ENCODE results near the gene CCDC92.

CCDC92 gene

GRCh38 chr12:124010687-124011086 lies 38.1 kb upstream of the CCDC92 start:
- peaks cover 52% of the 10 kb centered on the region for H3K36me3 ChIP-seq (ENCODE audit: control insufficient read depth, insufficient read depth, low read length, severe bottlenecking)

GRCh38 chr12:124009781-124010180 lies 37.1 kb upstream of the CCDC92 start:
- DNase-seq (ENCODE audit: low read depth): no peak
- no peak overlapping the region for H3K4me3 ChIP-seq (ENCODE audit: low read length)
- no peak overlapping the region for H3K9ac ChIP-seq (ENCODE audit: low read length)
- peaks cover 59% of the 10 kb centered on the region for H3K36me3 ChIP-seq (ENCODE audit: control insufficient read depth, insufficient read depth, low read length, severe bottlenecking)
- peaks cover 17% of the 10 kb centered on the region for H3K4me1 ChIP-seq (ENCODE audit: control insufficient read depth, insufficient read depth, low read length)
- H3K9me3 ChIP-seq (ENCODE audit: control insufficient read depth, low read length): no peaks in the 10 kb centered on the region
- H3K27me3 ChIP-seq (replicated peaks; ENCODE audit: control insufficient read depth, insufficient read depth, low read length): no peaks in the 10 kb centered on the region

More at GRCh38 chr12:124010687-124011086, 38.1 kb upstream of the CCDC92 start:
- H3K9me3 ChIP-seq (ENCODE audit: control insufficient read depth, low read length): no peaks in the 10 kb centered on the region
- H3K4me3 ChIP-seq (ENCODE audit: low read length): no peak overlapping the region
- H3K9ac ChIP-seq (ENCODE audit: low read length): no peak overlapping the region
- H3K27me3 ChIP-seq (replicated peaks; ENCODE audit: control insufficient read depth, insufficient read depth, low read length): no peaks in the 10 kb centered on the region
- H3K4me1 ChIP-seq (ENCODE audit: control insufficient read depth, insufficient read depth, low read length): peaks cover 17% of the 10 kb centered on the region
- no peak for DNase-seq (ENCODE audit: low read depth)

DNA sequence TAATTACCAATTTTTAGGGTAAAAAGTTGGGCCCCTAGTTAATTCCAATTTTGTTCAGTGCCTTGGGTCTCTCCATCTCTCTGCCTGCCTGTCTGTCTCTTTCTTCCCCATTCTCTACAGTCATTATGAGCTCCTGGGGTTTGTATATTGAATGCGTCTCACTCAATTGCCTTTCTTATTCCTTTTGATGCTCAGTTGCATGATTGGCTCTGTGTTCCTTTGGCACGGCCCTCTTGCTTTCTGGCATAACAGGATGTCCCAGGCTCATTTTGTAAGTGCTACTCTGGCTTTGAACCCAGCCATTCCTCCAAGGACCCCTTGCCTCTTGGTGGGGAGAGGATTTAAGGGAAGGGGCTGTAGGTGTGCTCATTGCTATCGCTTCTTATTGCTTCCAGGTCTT lies 36.0 kb upstream of the CCDC92 start:
- Histone ChIP-seq H3K4me3 (ENCODE audit: low read length) (no peak overlapping the region), H3K9ac (ENCODE audit: low read length) (no peak overlapping the region), H3K36me3 (ENCODE audit: control insufficient read depth, insufficient read depth, low read length, severe bottlenecking) (peaks cover 53% of the 10 kb centered on the region), H3K27me3 (replicated peaks; ENCODE audit: control insufficient read depth, insufficient read depth, low read length) (no peaks in the 10 kb centered on the region), H3K9me3 (ENCODE audit: control insufficient read depth, low read length) (no peaks in the 10 kb centered on the region), H3K4me1 (ENCODE audit: control insufficient read depth, insufficient read depth, low read length) (peaks cover 27% of the 10 kb centered on the region)
- DNase-seq (ENCODE audit: low read depth): no peak

DNA sequence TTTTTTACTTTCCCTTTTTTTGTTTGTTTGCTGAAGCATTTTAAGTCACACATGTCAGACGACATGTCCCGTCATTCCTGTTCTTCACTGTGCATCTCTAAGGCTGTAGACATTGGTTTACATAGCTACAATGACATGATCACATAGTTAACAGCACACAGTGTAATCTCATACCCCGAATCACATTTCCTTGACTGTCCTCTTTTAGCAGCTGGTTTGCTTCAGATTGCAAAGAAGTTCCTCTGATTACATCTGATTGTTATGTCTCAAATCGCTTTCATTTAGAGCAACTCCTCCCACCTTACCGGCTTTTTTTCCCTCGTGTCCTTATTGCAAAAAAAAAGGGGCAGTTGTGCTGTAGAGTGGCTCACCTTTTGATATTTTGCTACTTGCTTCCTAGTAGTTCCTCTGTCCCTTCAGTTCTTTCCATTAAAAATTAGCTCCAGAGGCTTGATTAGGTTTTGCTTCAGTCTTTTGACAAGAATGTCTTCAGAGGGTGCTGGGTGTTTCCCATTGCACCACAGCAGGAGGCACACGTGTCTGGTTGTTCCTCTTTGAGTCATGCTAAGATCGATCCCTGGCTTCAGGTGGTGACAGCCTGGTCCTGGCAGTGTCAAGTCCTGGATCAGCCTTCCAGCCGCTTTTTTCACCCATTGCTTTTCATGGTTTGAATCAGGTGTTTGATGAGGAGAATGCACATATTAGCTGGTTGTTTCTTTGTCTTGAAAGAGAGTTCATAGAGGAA lies 35.4 kb upstream of the CCDC92 start:
- Histone ChIP-seq H3K4me3 (ENCODE audit: low read length) (no peak overlapping the region), H3K27me3 (replicated peaks; ENCODE audit: control insufficient read depth, insufficient read depth, low read length) (no peaks in the 10 kb centered on the region), H3K9me3 (ENCODE audit: control insufficient read depth, low read length) (no peaks in the 10 kb centered on the region), H3K9ac (ENCODE audit: low read length) (no peak overlapping the region), H3K4me1 (ENCODE audit: control insufficient read depth, insufficient read depth, low read length) (peaks cover 32% of the 10 kb centered on the region), H3K36me3 (ENCODE audit: control insufficient read depth, insufficient read depth, low read length, severe bottlenecking) (peaks cover 47% of the 10 kb centered on the region)
- DNase-seq (ENCODE audit: low read depth): peak; percentile 60

GRCh38 chr12:124006846-124007713 lies 34.4 kb upstream of the CCDC92 start:
- Histone ChIP-seq H3K9ac (ENCODE audit: low read length) (no peak overlapping the region), H3K9me3 (ENCODE audit: control insufficient read depth, low read length) (no peaks in the 10 kb centered on the region), H3K36me3 (ENCODE audit: control insufficient read depth, insufficient read depth, low read length, severe bottlenecking) (peaks cover 37% of the 10 kb centered on the region)

GRCh38 chr12:124006085-124006845 lies 33.6 kb upstream of the CCDC92 start:
- H3K36me3 ChIP-seq (ENCODE audit: control insufficient read depth, insufficient read depth, low read length, severe bottlenecking): peaks cover 37% of the 10 kb centered on the region
- H3K27me3 ChIP-seq (replicated peaks; ENCODE audit: control insufficient read depth, insufficient read depth, low read length): no peaks in the 10 kb centered on the region
- no peak overlapping the region for H3K4me3 ChIP-seq (ENCODE audit: low read length)
- no peak for DNase-seq (ENCODE audit: low read depth)
- H3K9ac ChIP-seq (ENCODE audit: low read length): no peak overlapping the region
- H3K9me3 ChIP-seq (ENCODE audit: control insufficient read depth, low read length): no peaks in the 10 kb centered on the region
- peaks cover 46% of the 10 kb centered on the region for H3K4me1 ChIP-seq (ENCODE audit: control insufficient read depth, insufficient read depth, low read length)

More at GRCh38 chr12:124006846-124007713, 34.4 kb upstream of the CCDC92 start:
- H3K4me3 ChIP-seq (ENCODE audit: low read length): no peak overlapping the region
- no peak for DNase-seq (ENCODE audit: low read depth)
- H3K4me1 ChIP-seq (ENCODE audit: control insufficient read depth, insufficient read depth, low read length): peaks cover 42% of the 10 kb centered on the region
- H3K27me3 ChIP-seq (replicated peaks; ENCODE audit: control insufficient read depth, insufficient read depth, low read length): no peaks in the 10 kb centered on the region

- Histone ChIP-seq H3K27me3 (replicated peaks; ENCODE audit: control insufficient read depth, insufficient read depth, low read length) (no peaks in the 10 kb centered on the region), H3K4me1 (ENCODE audit: control insufficient read depth, insufficient read depth, low read length) (peaks cover 46% of the 10 kb centered on the region), H3K9ac (ENCODE audit: low read length) (no peak overlapping the region), H3K4me3 (ENCODE audit: low read length) (no peak overlapping the region), H3K9me3 (ENCODE audit: control insufficient read depth, low read length) (no peaks in the 10 kb centered on the region), H3K36me3 (ENCODE audit: control insufficient read depth, insufficient read depth, low read length, severe bottlenecking) (peaks cover 38% of the 10 kb centered on the region)
- DNase-seq (ENCODE audit: low read depth): peak; percentile 68
These were observed 31.7 kb upstream of the CCDC92 start for GRCh38 chr12:124004233-124004875.

GRCh38 chr12:124002654-124003053 lies 30.0 kb upstream of the CCDC92 start:
- Histone ChIP-seq H3K4me1 (ENCODE audit: control insufficient read depth, insufficient read depth, low read length) (peaks cover 50% of the 10 kb centered on the region), H3K36me3 (ENCODE audit: control insufficient read depth, insufficient read depth, low read length, severe bottlenecking) (peaks cover 47% of the 10 kb centered on the region), H3K9ac (ENCODE audit: low read length) (no peak overlapping the region), H3K9me3 (ENCODE audit: control insufficient read depth, low read length) (no peaks in the 10 kb centered on the region), H3K27me3 (replicated peaks; ENCODE audit: control insufficient read depth, insufficient read depth, low read length) (no peaks in the 10 kb centered on the region), H3K4me3 (ENCODE audit: low read length) (no peak overlapping the region)
- no peak for DNase-seq (ENCODE audit: low read depth)

DNA sequence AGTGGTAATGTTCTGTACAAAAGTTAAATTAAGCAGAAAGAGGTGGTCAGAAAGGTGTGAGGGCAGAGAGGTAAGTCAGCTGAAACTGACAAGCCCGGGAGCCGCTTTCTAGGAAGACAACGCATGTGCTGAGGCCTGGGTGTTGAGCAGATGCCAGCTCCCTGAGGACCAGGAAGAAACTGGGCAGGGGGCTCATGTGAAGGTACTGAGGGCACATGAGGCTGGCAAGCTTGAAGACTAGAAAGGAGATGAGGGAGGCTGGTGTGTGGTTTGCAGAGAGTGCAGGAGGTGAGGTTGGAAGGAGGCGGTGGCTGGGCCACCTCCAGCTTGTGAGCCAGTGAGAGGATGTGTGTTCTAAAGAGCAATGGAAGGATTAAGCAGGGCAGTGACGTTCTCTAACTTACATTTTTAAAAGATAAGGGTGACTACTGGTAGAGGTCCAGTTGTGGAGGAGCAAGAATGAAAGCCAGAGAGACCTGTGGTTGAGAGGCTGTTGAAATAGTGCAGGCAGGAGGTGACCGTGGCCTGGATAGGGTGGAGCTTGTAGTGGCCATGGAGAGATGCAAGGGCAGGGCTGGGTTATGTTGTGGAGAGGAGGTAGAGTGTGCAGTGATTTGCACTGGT lies 29.5 kb upstream of the CCDC92 start:
- H3K36me3 ChIP-seq (ENCODE audit: control insufficient read depth, insufficient read depth, low read length, severe bottlenecking): peaks cover 43% of the 10 kb centered on the region
- peaks cover 49% of the 10 kb centered on the region for H3K4me1 ChIP-seq (ENCODE audit: control insufficient read depth, insufficient read depth, low read length)
- no peaks in the 10 kb centered on the region for H3K27me3 ChIP-seq (replicated peaks; ENCODE audit: control insufficient read depth, insufficient read depth, low read length)
- H3K9me3 ChIP-seq (ENCODE audit: control insufficient read depth, low read length): no peaks in the 10 kb centered on the region
- no peak overlapping the region for H3K9ac ChIP-seq (ENCODE audit: low read length)
- DNase-seq (ENCODE audit: low read depth): no peak
- H3K4me3 ChIP-seq (ENCODE audit: low read length): no peak overlapping the region

DNA sequence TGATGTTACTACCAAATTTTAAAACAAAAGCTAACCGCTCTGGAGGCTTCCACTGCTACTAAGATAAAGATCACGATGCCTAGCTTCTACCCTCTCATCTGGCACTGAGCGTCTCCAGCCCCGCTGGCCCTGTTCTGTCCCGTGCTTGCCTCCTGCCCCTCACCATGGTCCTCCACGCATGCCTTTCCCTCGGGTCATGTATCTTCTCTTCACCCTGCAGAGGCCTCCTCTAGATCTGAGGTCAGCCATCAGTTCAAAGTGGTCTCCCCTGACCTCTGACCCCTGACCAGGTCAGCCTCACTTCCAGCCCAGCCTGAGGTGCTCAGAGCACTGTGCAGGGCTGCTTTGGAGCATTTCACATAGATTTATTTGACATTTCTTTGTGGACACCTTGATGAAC lies 28.7 kb upstream of the CCDC92 start:
- no peak for DNase-seq (ENCODE audit: low read depth)
- no peaks in the 10 kb centered on the region for H3K27me3 ChIP-seq (replicated peaks; ENCODE audit: control insufficient read depth, insufficient read depth, low read length)

More for the DNA sequence above, 28.7 kb upstream of the CCDC92 start:
- H3K4me3 ChIP-seq (ENCODE audit: low read length): no peak overlapping the region
- H3K9me3 ChIP-seq (ENCODE audit: control insufficient read depth, low read length): no peaks in the 10 kb centered on the region
- H3K4me1 ChIP-seq (ENCODE audit: control insufficient read depth, insufficient read depth, low read length): peaks cover 53% of the 10 kb centered on the region
- no peak overlapping the region for H3K9ac ChIP-seq (ENCODE audit: low read length)
- peaks cover 43% of the 10 kb centered on the region for H3K36me3 ChIP-seq (ENCODE audit: control insufficient read depth, insufficient read depth, low read length, severe bottlenecking)
